Neural progenitor cell (in vitro differentiated cells): ENCODE results near the gene TF. TPM values are rescaled to one million over a fixed set of nuclear protein-coding genes. Genes with fewer than 3 reads are reported as not detected.

ENCODE experiments used
- DNase-seq: peaks from one replicate; pipeline ENCODE4 v3.0.0-alpha.2; 2016; ENCODE audit warnings: low spot score
- H2AFZ ChIP-seq: fragments of 200-600 bp; sonication (generic); replicated peaks from 2 replicates; pipeline ENCODE4 v1.6.1; 2016; ENCODE audit warnings: antibody characterized with exemption
- H3F3A ChIP-seq: fragments of 200-600 bp; sonication (generic); 2 replicates; pipeline ENCODE4 v1.6.1; 2016; ENCODE audit warnings: antibody characterized with exemption, low read depth
- H3K27ac ChIP-seq: fragments of 200-600 bp; sonication (generic); 2 replicates; pipeline ENCODE4 v1.5.1; 2016; ENCODE audit warnings: mild to moderate bottlenecking
- H3K27me3 ChIP-seq: fragments of 200-600 bp; sonication (generic); 2 replicates; pipeline ENCODE4 v1.6.1; 2016; ENCODE audit warnings: mild to moderate bottlenecking, moderate library complexity
- H3K36me3 ChIP-seq: fragments of 200-600 bp; sonication (generic); 2 replicates; pipeline ENCODE4 v1.5.1; 2016
- H3K4me1 ChIP-seq: fragments of 200-600 bp; sonication (generic); 2 replicates; pipeline ENCODE4 v1.6.1; 2016; ENCODE audit warnings: mixed run types
- H3K4me2 ChIP-seq: fragments of 200-600 bp; sonication (generic); 2 replicates; pipeline ENCODE4 v1.6.1; 2016
- H3K4me3 ChIP-seq: fragments of 200-600 bp; sonication (generic); 2 replicates; pipeline ENCODE4 v1.5.1; 2016
- H3K79me2 ChIP-seq: fragments of 200-600 bp; sonication (generic); 2 replicates; pipeline ENCODE4 v1.6.1; 2016; ENCODE audit warnings: low read depth
- H3K9ac ChIP-seq: fragments of 200-600 bp; sonication (generic); 2 replicates; pipeline ENCODE4 v1.6.1; 2016
- H3K9me3 ChIP-seq: fragments of 200-600 bp; sonication (generic); 2 replicates; pipeline ENCODE4 v1.5.1; 2016; ENCODE audit warnings: low read depth
- H4K20me1 ChIP-seq: fragments of 200-600 bp; sonication (generic); 2 replicates; pipeline ENCODE4 v1.6.1; 2016; ENCODE audit warnings: low read depth
- H3K27ac Mint-ChIP-seq: 3 replicates; pipeline ENCODE4 v1.8.0; 2021; ENCODE audit warnings: mixed read lengths
- H3K27me3 Mint-ChIP-seq: 2 replicates; pipeline ENCODE4 v1.8.0; 2022; ENCODE audit warnings: low read depth, mild to moderate bottlenecking, inconsistent platforms, moderate library complexity, mixed read lengths; ENCODE audit not compliant: insufficient read depth
- H3K36me3 Mint-ChIP-seq: 3 replicates; pipeline ENCODE4 v1.8.0; 2021; ENCODE audit warnings: mixed read lengths
- H3K4me1 Mint-ChIP-seq: 3 replicates; pipeline ENCODE4 v1.8.0; 2021; ENCODE audit warnings: mixed read lengths
- H3K4me3 Mint-ChIP-seq: 3 replicates; pipeline ENCODE4 v1.8.0; 2021; ENCODE audit warnings: mild to moderate bottlenecking, moderate library complexity, mixed read lengths
- H3K9me3 Mint-ChIP-seq: 3 replicates; pipeline ENCODE4 v1.8.0; 2020; ENCODE audit warnings: mixed read lengths
- CTCF ChIP-seq: fragments of 200-600 bp; sonication (generic); IDR thresholded peaks from 2 replicates; pipeline ENCODE4 v1.5.1; 2017; ENCODE audit warnings: antibody characterized with exemption, mild to moderate bottlenecking
- EZH2 ChIP-seq: fragments of 200-600 bp; sonication (generic); IDR thresholded peaks from 2 replicates; pipeline ENCODE4 v1.6.1; 2017; ENCODE audit warnings: antibody characterized with exemption, mild to moderate bottlenecking, moderate library complexity
- EZH2phosphoT487 ChIP-seq: fragments of 200-600 bp; sonication (generic); IDR thresholded peaks from 2 replicates; pipeline ENCODE4 v1.6.1; 2017; ENCODE audit warnings: antibody characterized with exemption
- total RNA-seq: library from RNA; depleted of rRNA; stranded (reverse); fragments of >200 nt; gene quantifications from 2 replicates; pipeline ENCODE4 v1.2.3, GENCODE V29; 2015; ENCODE audit warnings: low replicate concordance

TF gene
- total RNA-seq, 1 donor from 2014 or later = 0.77 TPM

- Histone ChIP-seq H4K20me1 (peaks cover 12% of the 10 kb centered on the region), H3K36me3 (peaks cover 10% of the 10 kb centered on the region), H3F3A (peaks cover 7% of the 10 kb centered on the region), H2AFZ (no peak overlapping the region), H3K4me2 (no peak overlapping the region), H3K79me2 (no peaks in the 10 kb centered on the region), H3K4me1 (no peaks in the 10 kb centered on the region), H3K9ac (no peak overlapping the region), H3K27ac (no peak overlapping the region), H3K4me3 (no peak overlapping the region), H3K27me3 (no peaks in the 10 kb centered on the region), H3K9me3 (no peaks in the 10 kb centered on the region)
- H3K36me3 Mint-ChIP-seq = peaks cover 38% of the 10 kb centered on the region
- H3K4me3 Mint-ChIP-seq = no peak overlapping the region
- no peak for TF ChIP-seq EZH2
- no peak for TF ChIP-seq CTCF
- no peak for TF ChIP-seq EZH2phosphoT487
- DNase-seq = no peak
- no peaks in the 10 kb centered on the region for H3K9me3 Mint-ChIP-seq
- no peak overlapping the region for H3K27ac Mint-ChIP-seq
- no peaks in the 10 kb centered on the region for H3K27me3 Mint-ChIP-seq
- H3K4me1 Mint-ChIP-seq = peaks cover 16% of the 10 kb centered on the region
Observed at GRCh38 chr3:133820129-133820528, 73.9 kb downstream of the TF start.

DNA sequence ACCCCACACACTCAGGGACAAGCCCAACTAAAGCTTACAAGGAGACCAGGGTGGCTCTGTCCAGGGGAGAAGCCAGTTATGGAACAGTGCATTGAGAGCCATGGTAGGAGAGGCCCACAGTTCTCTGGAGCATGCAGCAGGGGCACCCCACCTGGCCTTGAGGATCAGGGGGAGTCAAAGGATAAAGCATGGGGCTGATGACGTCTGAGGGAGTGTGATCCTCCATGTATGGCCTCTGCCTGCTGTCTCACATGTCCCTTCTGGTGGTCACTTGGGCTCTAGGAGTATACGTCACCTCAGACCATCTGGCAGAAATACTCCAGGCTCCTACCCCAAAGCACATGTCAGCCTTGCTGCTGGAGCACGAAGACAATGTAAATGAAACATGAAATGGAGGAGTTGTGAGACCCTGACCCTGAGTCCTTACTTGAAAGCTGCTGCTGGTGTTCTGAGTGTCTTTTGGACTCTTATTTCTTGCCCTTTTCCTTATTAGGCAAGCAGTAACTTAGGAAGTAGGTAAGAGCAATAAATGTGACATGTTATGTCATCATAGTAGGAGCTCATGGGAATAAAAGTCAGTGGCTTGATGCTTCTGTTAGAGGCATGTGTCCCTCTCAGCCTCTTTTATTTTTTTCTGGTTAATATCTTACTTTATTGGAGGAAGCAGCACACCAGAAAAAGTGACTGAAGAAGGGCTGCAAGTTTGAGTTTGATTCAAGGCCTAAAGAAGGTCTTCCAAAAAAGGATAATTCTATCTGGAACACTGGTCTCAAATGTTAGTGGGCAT lies 74.9 kb downstream of the TF start:
- Mint-ChIP-seq H3K36me3 (peaks cover 42% of the 10 kb centered on the region), H3K9me3 (no peaks in the 10 kb centered on the region), H3K4me1 (peaks cover 16% of the 10 kb centered on the region), H3K4me3 (no peak overlapping the region), H3K27me3 (no peaks in the 10 kb centered on the region), H3K27ac (no peak overlapping the region)
- no peak overlapping the region for H2AFZ ChIP-seq
- H3K79me2 ChIP-seq = no peaks in the 10 kb centered on the region
- no peaks in the 10 kb centered on the region for H3K27me3 ChIP-seq
- peaks cover 12% of the 10 kb centered on the region for H4K20me1 ChIP-seq
- H3K4me3 ChIP-seq = no peak overlapping the region
- no peak overlapping the region for H3K4me2 ChIP-seq
- TF ChIP-seq EZH2phosphoT487 = no peak
- TF ChIP-seq CTCF = no peak
- TF ChIP-seq EZH2 = no peak
- H3K9ac ChIP-seq = no peak overlapping the region
- no peak overlapping the region for H3K27ac ChIP-seq
- no peak for DNase-seq
- H3K36me3 ChIP-seq = peaks cover 10% of the 10 kb centered on the region
- H3K9me3 ChIP-seq = no peaks in the 10 kb centered on the region
- H3K4me1 ChIP-seq = no peaks in the 10 kb centered on the region
- H3F3A ChIP-seq = peaks cover 7% of the 10 kb centered on the region

GRCh38 chr3:133821767-133822638 lies 75.8 kb downstream of the TF start:
- TF ChIP-seq EZH2 = no peak
- TF ChIP-seq CTCF = peak; percentile 34
- no peak for TF ChIP-seq EZH2phosphoT487
- Histone ChIP-seq H4K20me1 (peaks cover 12% of the 10 kb centered on the region), H3K4me3 (no peak overlapping the region), H2AFZ (no peak overlapping the region), H3K4me1 (no peaks in the 10 kb centered on the region), H3K9ac (no peak overlapping the region), H3K4me2 (no peak overlapping the region), H3K9me3 (no peaks in the 10 kb centered on the region), H3F3A (peaks cover 7% of the 10 kb centered on the region), H3K27ac (no peak overlapping the region), H3K27me3 (no peaks in the 10 kb centered on the region), H3K79me2 (no peaks in the 10 kb centered on the region), H3K36me3 (peaks cover 7% of the 10 kb centered on the region)
- Mint-ChIP-seq H3K4me1 (peaks cover 16% of the 10 kb centered on the region), H3K9me3 (no peaks in the 10 kb centered on the region), H3K36me3 (peaks cover 46% of the 10 kb centered on the region), H3K27ac (peak overlapping the region; percentile 83), H3K27me3 (no peaks in the 10 kb centered on the region), H3K4me3 (peak overlapping the region; percentile 16)
- DNase-seq = peak; percentile 16
